Activated T-cell treated with anti-CD3 and anti-CD28 coated beads, Interleukin-2, amount 50 U/mL, for 1 hour (primary cell): ENCODE measurements around the gene ARHGAP45.
"Not testable (repeated sequence)": the region's sequence is repeated elsewhere in the genome, so short reads cannot be mapped to it uniquely, and the experiment has no call there.

Experiments used
- DNase-seq: peaks from one replicate; pipeline ENCODE4 v3.0.0-alpha.2; 2020

The ARHGAP45 gene

GRCh38 chr19:1121395-1121794 is 54.4 kb downstream of the ARHGAP45 start:
- no peak for DNase-seq

DNA sequence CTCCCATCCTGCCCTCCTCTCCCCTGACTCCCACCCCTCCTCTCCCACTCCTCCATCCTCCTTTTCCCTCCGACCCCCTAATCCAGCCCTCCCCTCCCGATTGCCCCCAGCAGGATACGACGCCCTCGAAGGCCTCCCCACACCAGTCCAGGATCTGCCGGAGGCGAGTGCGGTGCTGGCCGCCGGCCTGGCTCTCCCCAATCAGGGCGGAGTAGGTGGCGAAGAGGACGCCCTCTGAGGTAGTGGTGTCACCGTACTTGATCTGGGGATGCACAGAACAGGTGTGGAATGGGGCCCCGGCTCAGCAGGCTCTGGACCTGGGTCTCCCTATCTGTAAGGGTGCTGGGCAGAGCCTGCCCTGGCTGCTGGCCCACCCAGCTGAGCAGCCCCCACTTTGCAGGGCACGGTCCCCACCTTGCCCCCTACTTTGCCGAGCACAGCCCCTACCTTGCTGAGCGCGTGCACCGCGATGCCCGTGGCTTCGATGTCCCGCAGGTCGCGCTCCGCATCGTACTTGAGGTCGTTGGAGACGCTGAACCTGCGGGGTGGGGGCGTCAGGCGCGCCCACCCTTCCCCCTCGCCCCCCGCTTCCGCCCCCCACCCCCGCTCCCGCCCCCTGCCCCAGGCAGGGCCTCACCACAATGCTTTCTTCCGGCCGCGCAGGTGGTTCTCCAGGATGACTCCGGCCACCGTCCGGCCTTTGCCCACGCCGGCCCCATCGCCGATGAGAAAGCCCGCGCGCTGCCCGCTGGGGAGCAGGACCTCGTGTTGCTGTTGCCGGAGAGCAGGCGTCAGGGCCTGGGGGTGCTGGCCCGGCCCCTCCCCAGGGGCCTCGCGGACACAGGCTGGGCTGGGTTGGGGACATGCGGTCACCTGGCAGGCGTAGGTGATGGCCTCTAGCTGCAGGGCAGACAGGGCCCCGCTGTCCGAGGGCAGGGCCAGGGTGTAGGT is 55.3 kb downstream of the ARHGAP45 start:
- no peak for DNase-seq

DNA sequence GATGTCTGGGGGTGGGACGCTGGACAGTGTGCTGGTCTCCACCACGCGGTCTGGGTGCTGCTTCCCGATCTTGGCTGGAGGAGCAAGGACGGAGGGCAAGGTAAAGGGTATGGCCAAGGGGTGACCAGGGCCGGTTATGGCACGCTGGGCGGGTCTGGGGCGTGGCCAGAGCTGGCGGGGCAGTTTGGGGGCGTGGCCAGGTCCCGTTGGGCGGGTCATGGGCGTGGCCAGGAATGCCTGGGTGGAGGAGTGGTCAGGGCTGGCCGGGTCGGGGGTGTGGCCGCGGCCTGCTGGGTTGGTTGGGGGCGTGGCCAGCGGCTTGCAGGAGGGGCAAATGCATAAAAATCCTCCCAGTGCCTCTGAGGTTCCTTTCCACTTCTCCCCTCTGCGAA is 56.0 kb downstream of the ARHGAP45 start:
- no peak for DNase-seq

DNA sequence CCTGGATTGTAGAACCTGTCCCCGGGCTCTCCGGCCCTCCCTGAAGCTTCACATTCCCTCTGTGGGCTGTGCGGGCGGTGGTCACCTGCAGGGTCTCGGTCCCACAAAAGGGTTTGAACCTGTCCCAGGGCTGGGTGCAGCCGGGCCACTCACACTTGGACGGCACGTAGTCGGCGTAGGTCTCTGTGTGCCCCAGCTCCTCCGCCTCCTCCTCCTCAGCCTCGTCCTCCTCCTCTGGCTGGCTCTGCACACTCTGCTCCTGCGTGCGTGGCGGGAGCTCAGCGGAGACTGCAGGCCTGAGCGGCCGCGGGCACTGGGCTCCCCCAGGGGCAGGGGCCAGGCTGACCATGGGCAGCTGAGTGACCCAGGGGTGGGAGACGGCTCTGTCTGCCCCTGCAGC is 56.4 kb downstream of the ARHGAP45 start:
- no peak for DNase-seq

DNA sequence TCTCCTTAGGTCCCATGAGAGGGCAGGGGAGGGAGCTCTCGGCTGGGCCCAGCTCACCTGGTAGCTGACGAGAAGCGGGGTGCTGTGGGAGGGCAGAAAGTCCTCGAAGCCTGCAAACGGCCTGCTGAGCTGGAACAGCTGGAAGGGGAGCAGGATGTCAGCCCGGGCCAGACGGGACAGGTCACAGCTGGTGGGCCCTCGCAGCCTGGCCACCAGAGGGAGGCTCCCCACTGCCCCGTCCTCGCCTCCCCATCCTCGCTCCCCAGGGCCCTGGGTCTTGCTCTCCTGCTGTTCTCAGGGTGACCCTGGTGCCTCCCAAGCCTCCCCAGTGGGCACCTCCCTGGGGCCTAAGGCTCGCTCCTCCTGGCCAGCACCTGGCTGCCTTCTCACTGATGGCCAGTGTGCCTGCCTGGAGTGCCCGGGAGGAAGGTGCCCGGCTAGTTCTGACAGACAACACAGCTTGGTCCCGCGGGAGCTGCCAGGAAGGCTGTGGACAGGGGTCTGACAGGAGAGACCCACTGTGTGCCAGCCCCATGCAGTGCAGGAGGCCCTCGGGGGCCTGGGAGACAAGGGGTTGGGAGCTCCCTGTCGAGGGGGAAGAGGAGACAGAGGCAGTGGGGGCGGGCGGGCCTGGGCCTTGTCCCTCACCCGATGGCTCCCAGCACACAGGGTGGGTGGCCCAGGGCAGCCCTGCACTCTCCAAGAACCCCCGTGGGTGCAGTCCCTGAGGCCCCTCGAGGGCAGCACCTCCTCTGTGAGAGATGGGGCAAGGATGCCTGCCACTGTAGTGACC is 57.1 kb downstream of the ARHGAP45 start:
- DNase-seq = no peak

GRCh38 chr19:1125601-1126467 is 58.9 kb downstream of the ARHGAP45 start:
- DNase-seq = no peak

GRCh38 chr19:1126984-1127760 is 60.2 kb downstream of the ARHGAP45 start:
- DNase-seq = peak; percentile 16

GRCh38 chr19:1128106-1128505 is 61.1 kb downstream of the ARHGAP45 start:
- no peak for DNase-seq

GRCh38 chr19:1129084-1129483 is 62.1 kb downstream of the ARHGAP45 start:
- DNase-seq = not testable (repeated sequence)

DNA sequence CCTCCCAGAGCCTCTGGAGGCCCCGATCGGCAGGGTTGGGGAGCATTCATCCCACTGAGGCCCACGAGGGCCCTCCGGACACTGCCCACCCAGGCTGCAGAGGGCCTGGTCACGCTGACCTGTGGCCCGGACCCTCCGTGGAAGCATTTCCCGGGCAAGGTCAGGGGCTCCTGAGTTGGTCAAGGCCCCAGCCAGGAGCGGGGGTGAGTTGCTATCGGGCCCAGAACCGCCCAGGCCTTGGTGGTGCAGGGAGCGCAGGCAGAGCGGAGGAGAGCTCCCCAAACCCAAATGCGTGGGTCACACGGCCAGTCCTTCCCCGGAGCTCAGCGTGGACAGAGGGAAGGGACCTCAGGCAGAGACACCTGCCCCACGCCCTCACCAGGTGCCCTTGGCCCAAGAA is 62.6 kb downstream of the ARHGAP45 start:
- DNase-seq = no peak

DNA sequence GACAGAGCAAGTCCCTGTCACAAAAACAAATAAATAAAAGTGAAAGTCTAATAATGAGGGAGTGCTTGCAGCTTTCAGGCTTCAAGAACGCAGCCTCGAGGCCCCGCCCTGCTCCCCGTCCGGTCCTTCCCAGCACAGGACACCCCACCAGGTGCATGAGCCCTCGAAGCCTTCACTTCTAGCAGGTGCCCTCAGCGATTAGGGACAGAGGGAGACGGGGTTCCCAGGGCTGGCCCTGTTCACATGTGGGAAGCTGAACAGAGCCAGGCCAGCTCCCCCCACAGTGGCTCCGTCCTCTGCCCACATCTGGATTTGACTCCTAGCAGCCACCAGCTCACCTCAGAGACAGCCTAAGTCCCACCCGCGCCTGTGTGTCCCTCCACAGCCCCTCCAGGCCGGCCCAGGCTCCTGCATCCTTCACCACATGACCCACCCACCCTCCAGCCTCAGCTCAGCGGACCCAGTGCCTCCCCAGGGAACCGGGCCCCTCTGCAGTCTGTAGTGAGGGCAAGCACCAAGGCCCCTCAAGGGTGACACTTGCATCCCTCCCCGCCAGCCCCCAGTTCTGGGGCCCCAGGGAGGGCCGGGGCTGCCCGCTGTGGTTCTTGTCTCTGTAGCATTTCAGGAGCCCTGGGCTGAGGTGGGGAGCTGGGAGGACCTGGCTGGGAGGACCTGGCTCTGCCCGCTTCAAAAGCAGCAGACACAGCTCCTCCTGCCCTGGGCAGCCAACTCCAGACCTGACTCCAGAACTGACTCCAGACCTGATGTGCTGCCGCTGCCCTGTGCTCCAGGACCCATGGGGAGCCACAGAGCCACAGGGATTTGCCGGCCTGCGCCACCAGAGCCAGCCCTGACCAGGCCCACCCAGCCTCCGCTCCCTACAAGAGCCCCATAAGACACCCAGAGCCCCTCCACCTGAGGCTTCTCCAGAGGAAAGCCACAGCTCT is 64.1 kb downstream of the ARHGAP45 start:
- peak; percentile 52 for DNase-seq

- DNase-seq = peak; percentile 83
Measured at GRCh38 chr19:1131718-1132551, 65.0 kb downstream of the ARHGAP45 start.

DNA sequence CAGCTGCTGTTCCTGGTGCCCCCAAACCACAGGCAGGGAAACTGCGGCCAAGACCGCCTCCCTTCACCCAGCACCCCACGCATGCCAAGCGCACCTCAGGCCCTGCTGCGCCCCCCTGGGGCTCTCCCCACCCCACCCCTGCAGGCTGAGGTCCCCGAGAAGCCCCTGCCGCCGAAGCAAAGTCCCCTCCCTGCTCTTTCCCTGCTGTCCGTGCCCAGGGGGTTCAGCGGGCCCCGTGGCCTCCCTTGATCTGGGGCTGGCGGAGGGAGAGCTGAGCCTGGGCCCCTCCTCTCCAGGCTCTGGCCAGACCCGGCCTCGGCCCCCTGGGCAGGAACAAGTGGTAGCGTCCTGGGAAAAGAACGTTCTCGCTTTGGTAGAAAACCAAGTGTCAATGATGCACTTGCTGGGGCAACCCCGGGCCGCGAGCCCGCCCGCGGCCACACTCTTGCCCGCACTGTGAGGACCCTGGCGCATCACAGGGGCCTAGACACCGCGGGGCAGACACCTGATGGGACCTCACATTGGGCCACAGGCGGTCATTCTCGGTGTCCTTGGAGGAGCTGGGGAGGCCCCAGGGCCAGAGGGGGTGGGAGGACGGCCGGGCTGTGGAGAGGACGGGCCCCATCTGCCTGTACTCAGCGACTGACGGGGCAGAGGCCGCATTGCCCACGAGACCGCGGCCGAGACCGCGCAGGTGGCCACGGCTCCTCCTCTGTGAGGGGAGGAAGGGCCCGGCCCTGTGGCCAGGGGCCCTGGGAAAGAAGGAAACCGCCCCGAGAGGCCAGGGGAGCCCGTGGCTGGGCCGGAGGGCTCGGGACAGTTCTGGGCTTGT is 65.8 kb downstream of the ARHGAP45 start:
- no peak for DNase-seq

GRCh38 chr19:1133471-1133929 is 66.5 kb downstream of the ARHGAP45 start:
- DNase-seq = peak; percentile 77

GRCh38 chr19:1134431-1134830 is 67.5 kb downstream of the ARHGAP45 start:
- DNase-seq = no peak

GRCh38 chr19:1135454-1135853 is 68.5 kb downstream of the ARHGAP45 start:
- DNase-seq = no peak

- no peak for DNase-seq
Measured at GRCh38 chr19:1136201-1136600, 69.2 kb downstream of the ARHGAP45 start.
